ENCODE results near the gene UFD1. TPM values are rescaled to one million over a fixed set of nuclear protein-coding genes. Genes with fewer than 3 reads are reported as not detected.

Gene UFD1
- total RNA-seq, 2 experiments from 2014 or later: 62.1 to 65.6 TPM

DNA sequence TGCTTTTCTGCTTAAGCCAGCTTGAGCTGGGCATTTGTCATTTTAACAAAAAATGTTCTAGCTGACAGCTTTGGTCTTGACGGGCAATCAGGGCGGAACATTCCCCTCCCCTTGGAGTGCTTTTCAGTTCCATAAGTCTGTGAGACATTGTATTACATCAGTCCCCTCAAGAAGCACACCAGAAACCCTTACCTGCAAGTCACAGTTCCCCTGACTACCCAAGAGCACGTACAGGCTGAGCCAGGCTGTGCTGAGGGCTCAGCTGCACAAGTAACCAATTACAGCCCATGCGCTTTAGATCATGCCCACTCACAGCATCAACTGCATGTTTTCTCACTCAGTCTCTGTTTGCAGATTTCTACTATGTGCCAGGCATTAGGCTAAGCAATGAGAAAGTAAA, 66.5 kb downstream of the UFD1 start:
- H3K36me3 Mint-ChIP-seq (ENCODE audit: low read depth): peaks cover 40% of the 10 kb centered on the region
- H3K9me3 Mint-ChIP-seq: no peaks in the 10 kb centered on the region
- H3K27ac Mint-ChIP-seq: no peak overlapping the region
- peaks cover 21% of the 10 kb centered on the region for H3K4me1 Mint-ChIP-seq
- ChIA-PET CTCF (interaction anchor here (1.0 kb wide), 1 partner anchor 33 kb away, joined by 3 read pairs; no protein-coding TSS in a partner anchor), POLR2A (interaction anchor here (1.0 to 1.2 kb wide), 2 partner anchors 20 to 443 kb away, joined by 3 to 4 read pairs; partner anchors contain the start of genes HIRA and MRPL40)
- H3K4me3 Mint-ChIP-seq: no peak overlapping the region
- no peak for DNase-seq
- no peaks in the 10 kb centered on the region for H3K27me3 Mint-ChIP-seq

DNA sequence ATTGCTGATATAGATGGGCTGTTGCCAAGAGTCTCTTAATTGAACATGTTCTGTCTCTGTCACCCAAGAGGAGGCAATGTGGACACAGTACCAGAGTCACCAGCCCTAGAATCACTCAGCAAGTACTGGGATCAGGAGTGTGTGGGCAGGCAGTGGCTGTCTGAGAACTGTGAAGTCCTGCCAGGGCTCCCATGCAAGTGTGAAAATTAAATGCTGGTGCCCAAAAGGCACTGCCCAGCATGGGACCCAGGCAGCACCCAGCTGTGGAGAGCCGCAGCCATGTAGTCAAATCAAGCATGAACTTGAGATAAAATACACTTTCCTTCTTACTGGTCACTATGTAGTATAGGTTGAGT, 67.3 kb downstream of the UFD1 start:
- ChIA-PET CTCF (interaction anchor here (1.0 to 1.4 kb wide), 2 partner anchors 33 to 66 kb away, joined by 3 read pairs; no protein-coding TSS in a partner anchor), POLR2A (interaction anchor here (1.0 kb wide), 1 partner anchor 444 kb away, joined by 3 read pairs; no protein-coding TSS in a partner anchor)
- no peaks in the 10 kb centered on the region for H3K9me3 Mint-ChIP-seq
- H3K27ac Mint-ChIP-seq: peak overlapping the region; percentile 26
- no peak for DNase-seq
- peaks cover 19% of the 10 kb centered on the region for H3K4me1 Mint-ChIP-seq
- H3K27me3 Mint-ChIP-seq: no peaks in the 10 kb centered on the region
- no peak overlapping the region for H3K4me3 Mint-ChIP-seq
- H3K36me3 Mint-ChIP-seq (ENCODE audit: low read depth): peaks cover 44% of the 10 kb centered on the region

DNA sequence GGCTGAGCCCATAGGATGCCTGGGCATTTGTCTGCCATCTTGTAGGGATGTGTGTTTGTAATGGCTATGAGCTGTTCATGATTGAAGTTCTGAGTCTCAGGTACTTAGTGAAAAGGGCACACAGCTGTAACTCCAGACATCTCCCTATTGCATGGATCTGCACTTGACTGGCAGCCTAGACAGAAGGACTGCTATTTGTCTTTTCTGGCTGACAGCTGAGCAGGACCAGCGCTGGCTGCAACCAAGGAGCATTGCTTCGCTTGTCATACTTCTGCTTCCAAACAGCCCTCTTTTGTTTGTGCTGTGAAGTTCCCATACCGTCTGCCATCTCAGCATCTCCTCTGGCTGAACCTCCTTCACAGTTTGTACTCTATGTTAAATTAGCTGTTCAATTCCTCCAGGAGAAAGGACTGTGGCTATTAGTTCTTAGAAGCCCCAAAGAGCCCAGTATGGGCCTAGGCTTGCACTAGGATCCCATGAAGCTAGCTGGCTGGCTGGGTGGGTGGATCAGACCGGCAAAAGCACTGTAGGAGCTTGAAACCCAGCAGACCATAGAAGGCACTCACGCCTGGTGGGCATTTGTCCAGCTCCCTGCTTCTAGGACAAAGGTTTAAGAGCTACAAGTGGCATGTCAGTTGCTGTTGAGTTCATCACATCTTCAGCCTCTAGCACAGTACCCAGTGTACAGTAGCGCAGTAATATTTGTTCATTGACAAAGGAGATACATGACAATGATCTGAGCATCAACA, 67.9 kb downstream of the UFD1 start:
- DNase-seq: no peak
- Mint-ChIP-seq H3K27me3 (no peaks in the 10 kb centered on the region), H3K27ac (no peak overlapping the region), H3K4me1 (peaks cover 19% of the 10 kb centered on the region), H3K9me3 (no peaks in the 10 kb centered on the region), H3K36me3 (ENCODE audit: low read depth) (peaks cover 48% of the 10 kb centered on the region), H3K4me3 (no peak overlapping the region)
- ChIA-PET POLR2A (interaction anchor here (0.7 to 1.0 kb wide), 3 partner anchors 9 to 36 kb away, joined by 3 to 4 read pairs (median 3); partner anchors contain the start of gene HIRA), CTCF (interaction anchor here (1.4 kb wide), 1 partner anchor 66 kb away, joined by 3 read pairs; no protein-coding TSS in a partner anchor)

DNA sequence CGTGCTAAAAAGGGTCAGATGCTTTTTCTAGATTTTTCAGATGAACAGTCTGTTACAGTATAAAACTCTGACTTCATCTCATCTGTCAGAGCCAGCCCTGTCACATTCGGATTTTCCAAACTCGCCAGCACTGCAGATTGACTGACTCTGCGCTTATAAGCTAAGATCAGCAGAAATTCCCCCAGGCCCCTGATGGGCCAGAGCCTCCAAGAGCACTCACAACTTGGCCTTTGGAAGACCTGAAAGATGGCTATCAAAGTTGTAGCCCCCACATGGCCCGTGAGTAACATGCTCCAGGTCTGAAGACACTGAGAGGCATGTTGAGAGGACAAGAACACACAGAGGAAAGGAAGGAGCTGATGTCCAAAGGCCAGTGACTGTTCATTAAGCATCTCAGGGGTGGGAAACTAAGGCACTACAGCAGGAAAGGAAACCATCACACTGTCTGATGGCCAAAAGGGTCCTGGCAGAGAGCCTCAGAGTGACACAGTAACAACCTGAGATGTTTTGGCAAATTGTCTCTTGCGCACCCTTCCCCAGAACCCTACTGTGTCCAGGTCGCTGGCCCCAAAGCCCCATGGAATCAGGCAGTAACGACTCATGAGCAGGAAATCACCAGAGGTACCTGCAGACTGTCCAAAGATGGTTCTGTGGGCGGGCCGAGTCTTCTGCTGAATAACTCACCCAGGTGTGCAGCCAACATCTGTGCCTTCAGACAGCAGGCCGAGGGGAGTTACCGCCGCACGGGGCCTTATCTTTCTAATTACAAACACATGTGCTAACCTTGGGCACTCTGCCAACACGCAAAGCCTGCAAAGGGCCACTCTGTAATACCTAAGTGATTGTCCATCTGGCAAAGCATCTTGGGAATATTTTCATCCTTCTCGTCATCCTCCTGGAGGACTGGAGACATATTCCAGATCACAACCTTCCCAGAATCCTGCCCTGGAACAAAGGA, 71.1 kb downstream of the UFD1 start:
- no peaks in the 10 kb centered on the region for H3K9me3 Mint-ChIP-seq
- POLR2A ChIA-PET: no interaction called here
- CTCF ChIA-PET: interaction anchor here (0.7 kb wide), 1 partner anchor 14 kb away, joined by 3 read pairs; no protein-coding TSS in a partner anchor

DNA sequence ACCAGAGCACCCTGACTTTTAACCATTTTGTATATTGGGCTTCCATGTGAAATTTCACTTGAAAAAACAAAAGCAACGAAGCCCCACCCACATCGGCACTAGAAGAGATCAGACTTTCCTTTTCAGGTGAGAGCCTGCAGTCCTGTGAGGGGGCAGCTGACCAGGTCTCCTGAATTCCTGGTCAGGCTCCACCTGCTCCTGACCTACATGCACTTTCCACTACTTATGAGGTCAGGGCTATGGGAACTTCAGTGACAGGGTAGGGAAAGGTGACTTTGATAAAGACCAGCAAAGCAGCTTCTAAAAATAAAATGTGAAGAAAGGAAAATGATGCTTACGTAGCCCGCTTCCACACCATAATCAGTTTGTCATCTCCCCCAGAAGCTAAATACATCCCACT, 72.1 kb downstream of the UFD1 start:
- Mint-ChIP-seq H3K9me3 (no peaks in the 10 kb centered on the region), H3K27me3 (no peaks in the 10 kb centered on the region), H3K4me1 (peaks cover under 1% of the 10 kb centered on the region), H3K27ac (no peak overlapping the region), H3K36me3 (ENCODE audit: low read depth) (peaks cover 66% of the 10 kb centered on the region), H3K4me3 (no peak overlapping the region)
- POLR2A ChIA-PET: interaction anchor here (0.7 to 1.3 kb wide), 2 partner anchors 16 to 21 kb away, joined by 3 read pairs; no protein-coding TSS in a partner anchor
- CTCF ChIA-PET: interaction anchor here (0.6 to 0.8 kb wide), 2 partner anchors 13 to 38 kb away, joined by 3 to 4 read pairs; no protein-coding TSS in a partner anchor
- no peak for DNase-seq

More for the DNA sequence above, 71.1 kb downstream of the UFD1 start:
- Mint-ChIP-seq H3K27ac (no peak overlapping the region), H3K27me3 (no peaks in the 10 kb centered on the region), H3K4me1 (peaks cover 9% of the 10 kb centered on the region), H3K4me3 (no peak overlapping the region), H3K36me3 (ENCODE audit: low read depth) (peaks cover 65% of the 10 kb centered on the region)
- no peak for DNase-seq

DNA sequence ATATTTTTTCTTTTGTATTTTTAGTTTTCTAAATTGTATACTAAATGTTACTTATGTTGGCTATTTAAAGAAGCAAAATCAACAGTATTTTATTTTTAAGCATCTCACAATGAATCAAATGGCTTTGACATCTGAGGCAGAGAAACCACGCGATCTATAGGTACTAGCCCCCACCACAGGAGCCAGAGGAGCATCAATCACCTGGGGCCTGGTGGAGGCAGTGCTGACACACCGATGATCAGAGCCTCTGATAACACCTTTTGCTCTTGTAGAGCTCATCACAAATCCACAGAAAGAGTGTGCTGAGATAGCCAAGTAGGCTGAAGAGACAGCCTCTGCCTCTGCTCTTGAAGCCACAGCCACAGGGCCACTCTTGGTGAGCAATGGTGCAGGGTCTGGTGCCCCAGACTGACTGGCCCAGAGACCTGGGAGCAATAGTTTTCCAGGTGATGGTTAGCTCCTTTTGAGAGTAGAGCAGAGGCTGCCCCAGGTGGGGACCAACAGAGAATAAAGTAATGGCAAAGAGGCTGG, 72.6 kb downstream of the UFD1 start:
- CTCF ChIA-PET: interaction anchor here (0.6 to 0.8 kb wide), 2 partner anchors 14 to 39 kb away, joined by 3 to 4 read pairs; no protein-coding TSS in a partner anchor
- POLR2A ChIA-PET: interaction anchor here (0.7 to 1.3 kb wide), 3 partner anchors 14 to 22 kb away, joined by 3 read pairs; no protein-coding TSS in a partner anchor
- no peaks in the 10 kb centered on the region for H3K4me1 Mint-ChIP-seq
- H3K9me3 Mint-ChIP-seq: no peaks in the 10 kb centered on the region
- peaks cover 70% of the 10 kb centered on the region for H3K36me3 Mint-ChIP-seq (ENCODE audit: low read depth)
- no peaks in the 10 kb centered on the region for H3K27me3 Mint-ChIP-seq
- no peak overlapping the region for H3K27ac Mint-ChIP-seq
- peak; percentile 22 for DNase-seq
- no peak overlapping the region for H3K4me3 Mint-ChIP-seq

DNA sequence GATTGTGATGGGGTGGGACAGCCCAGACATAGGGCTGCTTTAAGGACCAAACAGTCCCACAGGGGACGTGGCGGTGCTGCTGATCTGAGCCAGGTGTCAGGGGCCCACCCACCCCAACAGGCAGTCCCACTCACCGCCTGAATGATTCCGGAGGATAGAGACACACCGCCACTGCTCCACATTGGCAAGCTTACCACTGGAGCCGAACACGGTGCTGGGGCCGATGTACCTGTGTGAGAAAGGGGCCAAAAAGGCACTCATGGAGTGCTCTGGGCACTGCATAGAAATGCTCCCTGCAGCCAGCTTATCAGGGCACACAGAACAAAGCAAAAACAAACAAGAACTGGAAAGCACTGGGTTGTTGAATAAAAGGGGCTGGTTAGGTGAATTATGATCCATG, 73.3 kb downstream of the UFD1 start:
- Mint-ChIP-seq H3K4me3 (no peak overlapping the region), H3K36me3 (ENCODE audit: low read depth) (peaks cover 77% of the 10 kb centered on the region), H3K9me3 (no peaks in the 10 kb centered on the region), H3K4me1 (no peaks in the 10 kb centered on the region), H3K27ac (no peak overlapping the region), H3K27me3 (no peaks in the 10 kb centered on the region)
- CTCF ChIA-PET: no interaction called here
- DNase-seq: no peak
- POLR2A ChIA-PET: interaction anchor here (1.0 to 1.3 kb wide), 2 partner anchors 15 to 17 kb away, joined by 3 read pairs; no protein-coding TSS in a partner anchor

DNA sequence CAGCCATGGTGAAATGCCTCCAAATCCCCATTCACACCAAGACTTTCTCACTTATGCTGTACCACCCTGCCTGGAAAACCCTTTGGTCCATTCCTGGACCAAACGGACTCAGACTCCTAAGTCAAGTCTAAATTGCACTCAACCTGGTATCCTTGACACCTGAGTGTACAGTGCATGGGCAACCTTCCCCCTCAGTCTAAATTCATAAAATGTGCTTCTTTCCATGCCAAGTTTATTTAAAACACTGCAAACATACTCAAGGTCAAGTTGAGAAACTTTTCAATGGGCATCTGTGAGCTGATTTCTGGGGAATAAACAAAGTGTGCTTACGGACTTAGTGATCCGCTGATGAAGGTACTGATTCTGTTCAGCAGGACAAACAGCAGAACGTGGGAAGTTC, 73.9 kb downstream of the UFD1 start:
- Mint-ChIP-seq H3K36me3 (ENCODE audit: low read depth) (peaks cover 80% of the 10 kb centered on the region), H3K9me3 (no peaks in the 10 kb centered on the region), H3K4me3 (no peak overlapping the region), H3K27ac (no peak overlapping the region), H3K27me3 (no peaks in the 10 kb centered on the region), H3K4me1 (no peaks in the 10 kb centered on the region)
- DNase-seq: no peak
- ChIA-PET POLR2A (no interaction called here), CTCF (no interaction called here)

DNA sequence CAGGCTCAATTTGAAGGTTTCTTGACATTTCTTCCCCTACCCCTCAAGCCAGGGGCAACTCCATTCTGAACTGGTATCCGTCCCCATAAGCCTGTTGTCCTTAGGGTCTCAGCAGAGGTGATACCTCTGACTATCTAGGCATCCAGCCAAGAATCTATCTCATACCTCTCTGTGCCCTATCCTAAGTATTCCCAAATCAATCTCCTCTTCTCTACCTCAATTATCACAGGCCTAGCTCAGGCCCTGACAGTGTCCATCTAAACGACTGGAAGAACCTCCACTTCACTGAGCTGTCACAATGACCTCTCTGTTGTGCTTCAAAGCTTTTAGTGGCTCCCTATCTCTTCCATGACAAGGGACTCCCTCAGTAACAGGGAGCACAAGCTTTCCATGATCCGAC, 74.3 kb downstream of the UFD1 start:
- Mint-ChIP-seq H3K36me3 (ENCODE audit: low read depth) (peaks cover 77% of the 10 kb centered on the region), H3K4me3 (no peak overlapping the region), H3K27ac (no peak overlapping the region), H3K27me3 (no peaks in the 10 kb centered on the region), H3K9me3 (no peaks in the 10 kb centered on the region), H3K4me1 (no peaks in the 10 kb centered on the region)
- DNase-seq: no peak
- CTCF ChIA-PET: no interaction called here
- POLR2A ChIA-PET: no interaction called here

DNA sequence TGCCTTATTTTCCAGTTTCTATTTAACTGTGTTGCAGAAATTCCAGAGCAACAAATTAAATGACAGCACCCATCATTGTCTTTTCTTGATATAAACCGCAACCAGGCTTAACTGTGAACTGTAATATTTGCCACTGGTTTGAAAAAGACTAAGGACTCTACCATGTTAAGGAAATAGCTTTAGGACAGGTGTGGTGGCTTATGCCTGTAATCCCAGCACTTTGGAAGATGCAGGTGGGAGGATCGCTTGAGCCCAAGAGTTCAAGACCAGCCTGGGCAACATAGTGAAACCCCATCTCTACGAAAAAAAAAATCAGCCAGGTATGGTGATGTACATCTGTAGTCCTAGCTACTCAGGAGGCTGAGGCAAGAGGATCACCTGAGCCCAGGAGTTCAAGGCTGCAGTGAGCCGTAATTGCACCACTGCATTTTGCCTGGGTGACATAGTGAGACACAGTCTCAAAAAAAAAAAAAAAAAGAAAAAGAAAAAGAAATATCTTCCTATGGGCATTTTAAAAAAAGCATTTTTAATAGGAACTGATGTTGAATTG, 76.3 kb downstream of the UFD1 start:
- no peak overlapping the region for H3K27ac Mint-ChIP-seq
- ChIA-PET POLR2A (no interaction called here), CTCF (no interaction called here)
- no peaks in the 10 kb centered on the region for H3K27me3 Mint-ChIP-seq
- DNase-seq: no peak
- peaks cover 11% of the 10 kb centered on the region for H3K4me1 Mint-ChIP-seq
- no peaks in the 10 kb centered on the region for H3K9me3 Mint-ChIP-seq
- peaks cover 71% of the 10 kb centered on the region for H3K36me3 Mint-ChIP-seq (ENCODE audit: low read depth)
- no peak overlapping the region for H3K4me3 Mint-ChIP-seq

DNA sequence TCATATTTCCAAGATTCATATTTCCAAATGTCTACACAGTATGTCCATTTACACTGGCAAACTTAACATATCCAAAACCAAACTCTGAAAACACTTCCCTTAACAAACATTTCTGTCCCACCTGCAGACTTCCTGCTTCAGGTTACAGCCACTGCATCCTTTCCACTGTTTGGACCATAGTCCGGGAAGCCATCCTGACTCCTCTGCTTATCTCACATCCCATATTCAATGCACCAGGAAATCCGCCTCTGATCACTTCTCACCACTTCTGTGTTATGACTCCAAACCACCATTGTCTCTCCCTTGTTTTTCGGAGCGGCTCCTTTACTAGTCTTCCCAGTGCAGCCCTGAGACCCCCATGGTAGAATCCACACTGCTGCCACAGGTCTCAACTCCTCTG, 77.5 kb downstream of the UFD1 start:
- ChIA-PET POLR2A (no interaction called here), CTCF (no interaction called here)
- peaks cover 11% of the 10 kb centered on the region for H3K4me1 Mint-ChIP-seq
- no peaks in the 10 kb centered on the region for H3K27me3 Mint-ChIP-seq
- no peak for DNase-seq
- H3K9me3 Mint-ChIP-seq: no peaks in the 10 kb centered on the region
- H3K27ac Mint-ChIP-seq: no peak overlapping the region
- peaks cover 68% of the 10 kb centered on the region for H3K36me3 Mint-ChIP-seq (ENCODE audit: low read depth)
- H3K4me3 Mint-ChIP-seq: no peak overlapping the region

DNA sequence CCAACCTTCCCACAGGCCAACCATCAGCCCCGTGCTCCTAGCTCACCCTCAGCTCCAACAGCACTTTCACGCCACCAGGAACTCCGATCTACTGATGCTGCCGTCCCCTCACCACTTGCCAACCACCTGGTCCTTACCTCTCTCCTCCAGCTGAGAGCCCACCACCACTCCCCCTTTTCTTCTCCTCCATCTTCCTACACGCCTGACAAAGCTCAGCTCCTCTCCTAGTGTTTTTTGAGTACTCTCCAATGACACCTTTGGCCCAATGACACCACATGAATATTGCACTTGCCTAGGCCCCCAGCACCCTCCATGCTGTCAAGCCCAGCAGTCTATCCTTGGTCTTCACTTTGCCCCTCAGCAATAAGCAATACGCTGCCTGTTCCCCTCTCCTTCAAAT, 78.1 kb downstream of the UFD1 start:
- Mint-ChIP-seq H3K36me3 (ENCODE audit: low read depth) (peaks cover 62% of the 10 kb centered on the region), H3K27me3 (no peaks in the 10 kb centered on the region), H3K27ac (peak overlapping the region; percentile 5), H3K4me3 (no peak overlapping the region), H3K4me1 (peaks cover 11% of the 10 kb centered on the region), H3K9me3 (no peaks in the 10 kb centered on the region)
- ChIA-PET CTCF (no interaction called here), POLR2A (no interaction called here)
- DNase-seq: no peak

Data from activated CD4-positive, alpha-beta memory T cell treated with anti-CD3 and anti-CD28 coated beads, Interleukin-2, amount 10 ng/mL, durations not matched to agents 7 days and 5 days (primary cell).